Measurements from ENCODE around the gene RFC2. TPM values are rescaled to one million over a fixed set of nuclear protein-coding genes. Genes with fewer than 3 reads are reported as not detected.

The RFC2 gene
- total RNA-seq, 4 donors from 2014 or later, result 4.9 to 31.4 (median 19.2) TPM

DNA sequence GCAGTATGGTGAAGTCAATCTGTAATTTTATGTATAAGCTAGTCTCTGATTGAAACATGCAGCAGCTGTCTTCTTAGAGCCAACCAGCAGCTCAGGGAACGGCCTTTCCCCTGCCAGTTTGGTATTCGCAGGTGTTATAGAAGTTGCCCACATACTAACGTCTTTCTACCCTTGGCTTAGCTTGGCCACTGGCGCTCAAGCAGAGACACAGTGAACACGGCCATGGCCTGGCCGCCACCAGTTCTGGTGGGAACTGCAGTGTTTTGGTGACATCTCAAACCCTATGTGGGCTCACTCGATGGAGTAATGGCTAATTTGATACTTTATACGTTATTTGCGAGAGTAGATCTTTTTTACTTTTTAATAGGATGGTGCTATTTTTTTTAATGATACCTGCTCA is 63.0 kb downstream of the RFC2 start:
- TF ChIP-seq, protein P1, sequence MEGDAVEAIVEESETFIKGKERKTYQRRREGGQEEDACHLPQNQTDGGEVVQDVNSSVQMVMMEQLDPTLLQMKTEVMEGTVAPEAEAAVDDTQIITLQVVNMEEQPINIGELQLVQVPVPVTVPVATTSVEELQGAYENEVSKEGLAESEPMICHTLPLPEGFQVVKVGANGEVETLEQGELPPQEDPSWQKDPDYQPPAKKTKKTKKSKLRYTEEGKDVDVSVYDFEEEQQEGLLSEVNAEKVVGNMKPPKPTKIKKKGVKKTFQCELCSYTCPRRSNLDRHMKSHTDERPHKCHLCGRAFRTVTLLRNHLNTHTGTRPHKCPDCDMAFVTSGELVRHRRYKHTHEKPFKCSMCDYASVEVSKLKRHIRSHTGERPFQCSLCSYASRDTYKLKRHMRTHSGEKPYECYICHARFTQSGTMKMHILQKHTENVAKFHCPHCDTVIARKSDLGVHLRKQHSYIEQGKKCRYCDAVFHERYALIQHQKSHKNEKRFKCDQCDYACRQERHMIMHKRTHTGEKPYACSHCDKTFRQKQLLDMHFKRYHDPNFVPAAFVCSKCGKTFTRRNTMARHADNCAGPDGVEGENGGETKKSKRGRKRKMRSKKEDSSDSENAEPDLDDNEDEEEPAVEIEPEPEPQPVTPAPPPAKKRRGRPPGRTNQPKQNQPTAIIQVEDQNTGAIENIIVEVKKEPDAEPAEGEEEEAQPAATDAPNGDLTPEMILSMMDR (IDR thresholded peaks at IDR 0.05), result no peak
- no peak for TF ChIP-seq POLR2A (IDR thresholded peaks at IDR 0.05)
- DNase-seq, result no peak
- H3K36me3 ChIP-seq, result no peaks in the 10 kb centered on the region
- peaks cover 0 to 6% of the 10 kb centered on the region in 2 donors for H3K4me1 ChIP-seq
- H3K9me3 ChIP-seq, result no peaks in the 10 kb centered on the region
- intact Hi-C loops (cut with DNase I; ENCODE audit: low total_unique reads), result no loop called here
- H3K27me3 ChIP-seq, result no peaks in the 10 kb centered on the region
- H3K27ac ChIP-seq, result no peak overlapping the region
- H3K4me3 ChIP-seq, result no peak overlapping the region

DNA sequence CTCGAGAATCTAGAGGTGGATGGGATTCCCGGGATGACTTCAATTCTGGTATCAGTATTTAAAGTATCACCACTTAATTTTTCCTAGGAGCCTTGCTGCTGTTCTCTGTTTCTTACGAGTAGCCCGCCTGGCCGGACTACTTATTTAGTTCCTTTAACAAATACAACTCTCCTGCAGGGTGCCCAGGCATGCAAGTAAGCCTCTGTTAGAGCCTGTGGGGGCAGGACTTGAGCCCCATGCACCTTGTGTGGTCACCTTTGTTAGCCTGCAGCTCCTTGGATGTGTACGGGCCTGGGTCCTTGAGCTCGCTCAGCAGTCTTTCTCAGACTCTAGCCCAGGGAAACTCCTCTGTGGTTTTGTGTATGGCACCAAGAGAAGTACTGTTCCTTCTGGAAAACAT is 63.9 kb downstream of the RFC2 start:
- Histone ChIP-seq H3K27ac (no peak overlapping the region), H3K4me3 (no peak overlapping the region), H3K36me3 (no peaks in the 10 kb centered on the region), H3K9me3 (no peaks in the 10 kb centered on the region), H3K27me3 (no peaks in the 10 kb centered on the region), H3K4me1 (peaks cover 2 to 6% of the 10 kb centered on the region in 2 donors)
- DNase-seq, result no peak
- no peak for TF ChIP-seq POLR2A (IDR thresholded peaks at IDR 0.05)
- TF ChIP-seq, protein P1 (IDR thresholded peaks at IDR 0.05), result no peak
- intact Hi-C loops (cut with DNase I; ENCODE audit: low total_unique reads), result no loop called here

DNA sequence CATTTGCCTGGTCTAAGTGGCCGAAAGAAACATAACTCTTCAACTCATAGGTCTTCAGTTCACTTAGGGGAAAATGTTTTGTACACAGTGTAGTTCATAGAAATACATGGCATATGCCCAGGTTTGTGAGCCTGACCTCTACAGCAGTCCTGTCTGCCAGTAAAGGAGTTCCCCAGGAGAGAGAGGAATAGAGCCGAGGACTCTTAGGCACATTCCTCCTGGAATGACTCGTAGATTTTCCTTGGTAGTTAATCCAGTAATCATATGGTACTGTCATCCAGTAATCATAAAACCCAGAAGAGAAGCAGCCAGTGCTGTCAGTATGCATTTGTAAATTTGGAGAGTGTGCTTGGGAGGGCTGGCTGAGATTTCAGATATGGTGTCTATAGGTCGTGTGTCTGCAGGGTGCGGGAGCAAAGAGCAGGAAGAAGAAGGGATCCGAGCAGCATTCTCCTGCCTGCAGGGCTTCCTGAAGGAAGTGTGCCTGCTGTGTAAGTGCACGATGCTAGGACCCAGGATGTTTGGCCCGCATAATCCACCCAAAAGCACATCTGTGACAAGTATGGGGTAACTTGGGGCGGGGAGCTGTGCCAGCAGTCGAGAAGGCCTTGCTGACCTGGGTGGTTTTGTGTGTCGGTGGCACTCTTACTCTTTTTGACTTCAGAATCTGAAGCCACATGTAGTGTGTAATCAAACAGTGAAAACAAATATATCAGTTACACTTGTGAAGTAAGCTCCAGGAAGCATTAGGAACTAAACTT is 66.1 kb downstream of the RFC2 start:
- Histone ChIP-seq H3K27ac (peak overlapping the region in 1 of 2 donors; percentile 1), H3K4me1 (peaks cover 6 to 16% of the 10 kb centered on the region in 2 donors), H3K36me3 (no peaks in the 10 kb centered on the region), H3K9me3 (no peaks in the 10 kb centered on the region), H3K27me3 (no peaks in the 10 kb centered on the region), H3K4me3 (no peak overlapping the region)
- no peak for TF ChIP-seq POLR2A (IDR thresholded peaks at IDR 0.05)
- TF ChIP-seq, protein P1 (IDR thresholded peaks at IDR 0.05), result no peak
- intact Hi-C loops (cut with DNase I; ENCODE audit: low total_unique reads), result no loop called here
- no peak for DNase-seq

DNA sequence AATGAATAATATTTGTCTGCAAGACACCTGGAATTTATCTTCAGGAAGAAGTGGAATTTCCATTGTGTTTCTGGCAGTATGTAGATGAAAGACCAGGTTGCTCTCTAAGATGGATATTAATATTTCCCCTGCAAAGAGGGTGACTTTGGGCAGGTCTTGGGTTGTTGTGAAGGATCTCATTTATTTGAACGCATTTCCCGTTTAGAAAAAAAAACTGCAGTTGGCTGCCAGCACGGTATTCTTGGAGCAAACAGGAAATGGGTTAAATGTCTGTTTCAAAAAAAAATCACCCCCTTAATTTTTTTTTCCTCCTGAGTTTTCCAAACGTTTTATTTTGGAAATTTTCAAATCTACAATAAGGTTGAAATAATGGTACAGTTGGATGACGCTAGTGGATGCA is 68.6 kb downstream of the RFC2 start:
- Histone ChIP-seq H3K27me3 (no peaks in the 10 kb centered on the region), H3K4me1 (peaks cover 6 to 24% of the 10 kb centered on the region in 2 donors)

DNA sequence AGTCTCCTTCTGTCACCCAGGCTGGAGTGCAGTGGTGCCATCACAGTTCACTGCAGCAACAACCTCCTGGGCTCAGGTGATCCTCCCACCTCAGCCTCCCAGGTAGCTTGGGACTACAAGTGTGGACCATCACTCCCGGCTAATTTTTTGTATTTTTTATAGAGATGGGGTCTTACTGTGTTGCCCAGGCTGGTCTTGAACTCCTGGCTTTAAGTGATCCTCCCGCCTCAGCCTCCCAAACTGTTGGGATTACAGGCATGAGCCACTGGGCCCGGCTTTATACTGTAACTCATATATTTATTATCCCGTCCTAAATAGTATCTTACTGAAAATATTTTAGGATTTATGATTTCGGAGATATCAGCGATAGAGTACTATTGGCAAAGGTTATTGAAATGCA is 69.2 kb downstream of the RFC2 start:
- Histone ChIP-seq H3K36me3 (no peaks in the 10 kb centered on the region), H3K27ac (peak overlapping the region in 1 of 2 donors; percentile 47), H3K9me3 (no peaks in the 10 kb centered on the region), H3K4me1 (peaks cover 6 to 25% of the 10 kb centered on the region in 2 donors), H3K27me3 (no peaks in the 10 kb centered on the region), H3K4me3 (no peak overlapping the region)
- DNase-seq, result no peak
- intact Hi-C loops (cut with DNase I; ENCODE audit: low total_unique reads), result no loop called here
- TF ChIP-seq, protein P1 (IDR thresholded peaks at IDR 0.05), result no peak
- TF ChIP-seq POLR2A (IDR thresholded peaks at IDR 0.05), result no peak

More for the DNA sequence above, 68.6 kb downstream of the RFC2 start:
- TF ChIP-seq POLR2A (IDR thresholded peaks at IDR 0.05), result no peak
- TF ChIP-seq, protein P1 (IDR thresholded peaks at IDR 0.05), result no peak
- DNase-seq, result no peak
- H3K27ac ChIP-seq, result peak overlapping the region in 1 of 2 donors; percentile 47
- H3K36me3 ChIP-seq, result no peaks in the 10 kb centered on the region
- no peak overlapping the region for H3K4me3 ChIP-seq
- intact Hi-C loops (cut with DNase I; ENCODE audit: low total_unique reads), result no loop called here
- H3K9me3 ChIP-seq, result no peaks in the 10 kb centered on the region
